Measurements from ENCODE around the gene PLEKHA7.

PLEKHA7 gene

DNA sequence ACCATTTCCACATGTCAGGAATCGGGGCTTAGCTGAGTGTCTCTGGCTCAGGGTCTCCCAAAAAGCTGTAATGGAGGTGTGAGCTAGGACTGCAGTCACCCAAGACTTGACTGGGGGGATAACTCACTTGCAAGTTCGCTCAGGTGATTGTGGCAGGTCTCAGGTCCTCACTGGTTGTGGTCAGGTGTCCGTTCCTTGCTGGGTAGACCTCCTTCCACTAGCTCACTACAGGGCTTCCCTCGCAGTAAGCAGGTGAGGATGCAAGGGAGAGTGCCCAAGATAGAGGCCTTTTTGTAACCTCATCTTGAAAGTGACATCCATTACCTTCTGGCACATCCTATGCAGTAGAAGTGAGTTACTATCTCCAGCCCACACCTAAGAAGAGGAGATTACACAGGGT lies 246.3 kb downstream of the PLEKHA7 start:
- no peak for DNase-seq (ENCODE audit: extremely low read depth, low read depth)
- TF ChIP-seq, protein P1, sequence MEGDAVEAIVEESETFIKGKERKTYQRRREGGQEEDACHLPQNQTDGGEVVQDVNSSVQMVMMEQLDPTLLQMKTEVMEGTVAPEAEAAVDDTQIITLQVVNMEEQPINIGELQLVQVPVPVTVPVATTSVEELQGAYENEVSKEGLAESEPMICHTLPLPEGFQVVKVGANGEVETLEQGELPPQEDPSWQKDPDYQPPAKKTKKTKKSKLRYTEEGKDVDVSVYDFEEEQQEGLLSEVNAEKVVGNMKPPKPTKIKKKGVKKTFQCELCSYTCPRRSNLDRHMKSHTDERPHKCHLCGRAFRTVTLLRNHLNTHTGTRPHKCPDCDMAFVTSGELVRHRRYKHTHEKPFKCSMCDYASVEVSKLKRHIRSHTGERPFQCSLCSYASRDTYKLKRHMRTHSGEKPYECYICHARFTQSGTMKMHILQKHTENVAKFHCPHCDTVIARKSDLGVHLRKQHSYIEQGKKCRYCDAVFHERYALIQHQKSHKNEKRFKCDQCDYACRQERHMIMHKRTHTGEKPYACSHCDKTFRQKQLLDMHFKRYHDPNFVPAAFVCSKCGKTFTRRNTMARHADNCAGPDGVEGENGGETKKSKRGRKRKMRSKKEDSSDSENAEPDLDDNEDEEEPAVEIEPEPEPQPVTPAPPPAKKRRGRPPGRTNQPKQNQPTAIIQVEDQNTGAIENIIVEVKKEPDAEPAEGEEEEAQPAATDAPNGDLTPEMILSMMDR (IDR thresholded peaks at IDR 0.05; ENCODE audit: low read depth, low read length) = no peak

DNA sequence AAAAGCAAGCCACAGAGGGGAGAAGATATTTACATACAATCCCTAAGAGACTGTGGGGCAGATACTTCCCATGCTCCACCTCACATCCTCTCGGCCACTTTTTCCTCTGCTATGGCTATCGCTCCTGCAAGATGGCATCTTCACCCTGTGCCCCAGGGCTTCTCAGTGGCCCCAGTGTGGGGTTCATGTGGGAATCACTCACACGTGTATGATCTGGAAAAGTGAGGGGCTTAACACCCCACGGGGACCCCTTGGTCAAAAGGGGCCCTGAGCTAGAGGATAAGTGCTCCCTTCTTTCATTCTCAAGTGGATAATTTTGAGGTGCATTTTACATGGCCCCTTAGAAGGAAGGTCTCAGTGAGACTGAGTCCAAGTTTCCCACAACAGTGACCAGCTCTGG lies 247.1 kb downstream of the PLEKHA7 start:
- no peak for DNase-seq (ENCODE audit: extremely low read depth, low read depth)
- TF ChIP-seq, protein P1 (IDR thresholded peaks at IDR 0.05; ENCODE audit: low read depth, low read length) = no peak

DNA sequence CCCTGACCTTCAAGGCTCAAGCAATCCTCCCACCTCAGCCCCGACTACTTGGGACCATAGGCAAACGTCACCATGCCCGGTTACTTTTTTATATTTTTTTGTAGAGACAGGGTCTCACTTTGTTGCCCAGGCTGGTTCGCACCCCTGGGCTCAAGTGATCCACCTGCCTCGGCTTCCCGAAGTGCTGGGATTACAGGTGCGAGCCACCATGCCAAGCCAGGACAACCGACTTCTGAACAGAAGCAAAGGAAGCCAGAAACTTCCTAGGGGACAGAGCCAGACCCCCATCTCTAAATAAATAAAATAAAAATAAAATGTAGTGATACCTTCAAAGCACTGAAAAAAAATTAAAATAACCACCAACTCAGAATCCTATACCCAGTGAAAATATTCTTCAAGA lies 249.3 kb downstream of the PLEKHA7 start:
- DNase-seq (ENCODE audit: extremely low read depth, low read depth) = no peak
- TF ChIP-seq, protein P1 (IDR thresholded peaks at IDR 0.05; ENCODE audit: low read depth, low read length) = no peak

DNA sequence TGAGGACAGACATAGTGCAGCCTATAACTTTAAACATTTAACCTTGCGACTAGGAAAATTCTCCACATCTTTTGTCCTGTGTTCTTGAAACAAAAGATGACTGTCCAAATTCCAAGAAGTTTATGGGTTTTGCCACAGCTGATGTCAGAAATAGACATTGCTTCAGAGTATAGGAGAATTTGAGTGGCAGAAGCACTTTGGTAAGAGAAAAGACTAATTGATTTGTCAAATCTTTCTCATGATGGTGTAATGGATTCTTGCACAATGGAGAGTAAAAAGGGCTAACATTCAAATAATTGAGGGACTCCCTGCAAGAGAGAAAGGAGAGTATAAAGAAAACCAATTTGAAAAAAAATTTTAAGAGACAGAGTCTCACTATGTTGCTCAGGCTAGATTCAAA lies 250.5 kb downstream of the PLEKHA7 start:
- TF ChIP-seq, protein P1 (IDR thresholded peaks at IDR 0.05; ENCODE audit: low read depth, low read length) = no peak
- DNase-seq (ENCODE audit: extremely low read depth, low read depth) = no peak

DNA sequence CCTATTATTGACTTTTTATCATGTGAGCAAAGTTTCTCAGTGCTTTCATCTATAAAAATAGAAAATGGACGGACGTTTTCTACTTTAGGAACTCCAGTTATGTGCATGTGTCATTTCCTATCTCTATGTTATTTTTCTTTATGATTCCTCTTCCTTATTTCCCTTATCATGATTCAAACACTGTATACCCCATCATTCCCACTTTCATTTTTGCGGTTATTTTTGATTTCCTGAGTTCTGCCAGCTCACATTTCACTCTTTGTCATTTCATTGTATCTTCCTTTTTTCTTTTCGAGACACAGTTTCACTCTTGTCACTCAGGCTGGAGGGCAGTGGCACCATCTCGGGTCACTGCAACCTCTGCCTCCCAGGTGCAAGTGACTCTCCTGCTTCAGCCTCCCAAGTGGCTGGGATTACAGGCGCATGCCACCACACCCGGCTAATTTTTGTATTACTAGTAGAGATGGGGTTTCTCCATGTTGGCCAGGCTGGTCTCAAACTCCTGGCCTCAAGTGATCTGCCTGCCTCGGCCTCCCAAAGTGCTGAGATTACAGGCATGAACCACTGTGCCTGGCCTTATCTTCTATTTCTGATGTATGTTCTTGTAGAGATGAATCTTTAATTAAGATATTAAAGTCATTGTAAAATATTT lies 254.2 kb downstream of the PLEKHA7 start:
- TF ChIP-seq, protein P1 (IDR thresholded peaks at IDR 0.05; ENCODE audit: low read depth, low read length) = no peak
- DNase-seq (ENCODE audit: extremely low read depth, low read depth) = no peak

DNA sequence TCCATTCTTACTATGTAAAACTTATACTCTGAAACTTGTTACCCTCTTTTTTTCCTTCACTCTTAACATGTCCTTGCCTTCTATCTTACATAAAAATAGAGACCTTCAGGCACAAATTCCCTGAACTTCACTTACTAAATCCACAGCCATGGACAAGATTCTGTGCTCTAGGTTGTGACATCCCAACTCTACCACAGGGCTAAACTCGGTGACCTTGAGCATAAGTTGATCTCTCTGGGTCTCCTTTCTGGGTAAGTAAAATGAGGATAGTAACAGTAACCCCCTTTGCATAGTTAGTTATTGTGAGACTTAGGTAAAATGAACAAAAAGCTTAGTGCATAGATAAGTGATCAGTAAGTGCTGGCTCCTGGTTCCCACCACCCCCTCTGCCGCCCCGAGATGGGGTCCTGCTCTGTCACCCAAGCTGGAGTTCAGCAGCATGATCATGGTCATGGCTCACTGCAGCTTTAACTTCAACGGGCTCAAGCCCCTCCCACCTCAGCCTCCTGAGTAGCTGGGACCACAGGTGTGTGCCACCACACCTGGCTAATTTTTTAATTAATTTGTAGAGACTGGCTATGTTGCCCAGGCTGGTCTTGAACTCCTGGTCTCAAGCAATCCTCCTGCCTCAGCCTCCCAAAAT lies 255.7 kb downstream of the PLEKHA7 start:
- TF ChIP-seq, protein P1 (IDR thresholded peaks at IDR 0.05; ENCODE audit: low read depth, low read length) = no peak
- DNase-seq (ENCODE audit: extremely low read depth, low read depth) = no peak

DNA sequence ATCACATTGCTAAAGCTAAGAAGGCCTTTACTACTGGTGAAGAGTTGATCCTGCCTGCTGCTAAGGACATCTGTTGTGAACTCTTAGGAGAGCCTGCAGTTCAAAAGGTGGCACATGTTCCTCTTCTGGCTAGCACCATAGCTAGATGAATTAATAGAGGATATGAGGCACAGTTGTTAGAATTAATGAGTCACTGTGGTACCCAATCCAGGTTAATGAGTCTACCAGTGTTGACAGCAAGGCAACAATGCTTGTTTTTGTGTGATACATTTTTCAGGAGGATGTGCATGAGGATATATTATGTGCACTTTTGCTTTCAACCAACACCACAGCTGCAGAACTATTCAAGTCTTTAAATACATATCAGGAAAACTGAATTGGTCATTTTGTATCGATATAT lies 263.8 kb downstream of the PLEKHA7 start:
- no peak for DNase-seq (ENCODE audit: extremely low read depth, low read depth)
- TF ChIP-seq, protein P1 (IDR thresholded peaks at IDR 0.05; ENCODE audit: low read depth, low read length) = no peak
